NOMO-1 treated with dmso at 0.1 percent for 144 hours (cell line): ENCODE results near the gene SSH2.

ENCODE experiments used
- DNase-seq: peaks from one replicate; lab custom pipeline; 2025; ENCODE audit not compliant: unreplicated experiment; lab: John Stamatoyannopoulos, UW

The SSH2 gene

DNA sequence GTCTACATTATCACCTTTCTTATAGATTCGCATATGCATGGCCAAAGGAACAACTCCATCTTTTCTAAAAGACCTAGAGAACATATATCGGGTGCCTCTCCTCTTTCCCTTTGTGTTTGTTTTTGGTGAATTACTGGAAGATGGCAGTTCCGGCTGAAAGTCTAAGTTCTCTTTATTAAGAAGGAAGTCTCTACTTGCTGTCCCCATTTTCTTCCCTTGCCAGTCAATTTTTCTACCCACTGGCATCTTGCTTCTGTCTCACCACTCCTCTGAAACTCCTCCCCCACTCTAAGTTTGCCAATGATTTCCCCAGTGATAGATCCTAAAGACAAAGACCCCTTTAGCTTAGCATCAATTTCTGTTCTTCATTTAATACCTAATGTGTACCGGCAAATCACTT lies 213.5 kb downstream of the SSH2 start:
- DNase-seq = no peak

DNA sequence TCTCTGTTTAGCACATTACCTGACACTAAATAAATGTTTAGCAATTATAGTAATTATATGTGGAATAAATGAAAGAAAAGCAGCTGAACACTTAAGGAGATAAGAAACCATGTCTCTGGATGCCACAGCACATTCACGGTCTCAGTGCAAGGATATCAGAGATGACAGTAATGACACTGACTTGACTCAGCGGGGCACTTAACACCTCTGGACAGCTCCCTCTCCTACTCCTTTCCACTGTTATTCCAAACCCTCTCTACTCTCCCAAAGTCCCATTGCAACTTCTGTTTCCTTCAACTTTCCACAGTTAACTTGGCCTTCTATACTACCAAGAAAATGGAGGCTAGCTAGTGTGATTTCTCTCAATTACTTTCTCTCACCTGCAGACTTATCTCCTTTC lies 214.3 kb downstream of the SSH2 start:
- no peak for DNase-seq

DNA sequence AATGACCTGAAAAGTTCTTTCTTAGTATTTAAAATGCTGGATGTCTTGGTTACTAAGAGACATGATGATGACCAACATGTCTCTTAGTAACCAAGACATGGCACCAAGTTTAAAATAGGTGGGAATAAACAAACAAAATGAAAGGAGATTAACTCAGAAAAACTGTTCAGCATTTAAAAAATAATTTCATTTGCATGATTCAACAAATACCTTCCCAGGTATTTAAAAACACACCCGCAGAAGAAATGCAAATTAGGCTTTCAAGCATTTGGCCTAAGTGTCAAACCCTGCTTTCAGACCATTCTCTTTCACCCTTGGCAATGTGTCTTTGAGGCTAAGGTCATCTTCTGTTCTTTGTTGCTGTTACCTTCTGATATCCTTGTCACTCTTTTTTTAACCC lies 215.9 kb downstream of the SSH2 start:
- no peak for DNase-seq

DNA sequence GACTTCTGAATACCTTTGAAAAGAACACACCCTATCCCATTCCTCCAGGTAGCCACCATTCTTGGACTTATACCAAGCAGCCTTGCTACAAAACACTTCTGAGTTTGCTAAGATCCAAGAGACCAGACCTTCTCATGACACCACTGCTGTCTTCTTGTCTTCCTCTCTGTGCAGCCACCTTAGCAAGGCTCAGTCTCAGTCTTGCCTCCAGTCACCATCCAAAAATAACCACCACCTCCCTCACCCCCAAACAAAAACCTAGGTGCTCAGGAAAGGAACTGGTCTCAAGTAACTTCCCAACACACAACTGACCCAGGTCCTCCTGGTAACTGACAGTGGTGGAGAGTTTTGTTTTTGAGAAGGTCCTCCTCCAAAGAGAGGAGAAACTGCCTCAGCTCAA lies 216.4 kb downstream of the SSH2 start:
- no peak for DNase-seq

DNA sequence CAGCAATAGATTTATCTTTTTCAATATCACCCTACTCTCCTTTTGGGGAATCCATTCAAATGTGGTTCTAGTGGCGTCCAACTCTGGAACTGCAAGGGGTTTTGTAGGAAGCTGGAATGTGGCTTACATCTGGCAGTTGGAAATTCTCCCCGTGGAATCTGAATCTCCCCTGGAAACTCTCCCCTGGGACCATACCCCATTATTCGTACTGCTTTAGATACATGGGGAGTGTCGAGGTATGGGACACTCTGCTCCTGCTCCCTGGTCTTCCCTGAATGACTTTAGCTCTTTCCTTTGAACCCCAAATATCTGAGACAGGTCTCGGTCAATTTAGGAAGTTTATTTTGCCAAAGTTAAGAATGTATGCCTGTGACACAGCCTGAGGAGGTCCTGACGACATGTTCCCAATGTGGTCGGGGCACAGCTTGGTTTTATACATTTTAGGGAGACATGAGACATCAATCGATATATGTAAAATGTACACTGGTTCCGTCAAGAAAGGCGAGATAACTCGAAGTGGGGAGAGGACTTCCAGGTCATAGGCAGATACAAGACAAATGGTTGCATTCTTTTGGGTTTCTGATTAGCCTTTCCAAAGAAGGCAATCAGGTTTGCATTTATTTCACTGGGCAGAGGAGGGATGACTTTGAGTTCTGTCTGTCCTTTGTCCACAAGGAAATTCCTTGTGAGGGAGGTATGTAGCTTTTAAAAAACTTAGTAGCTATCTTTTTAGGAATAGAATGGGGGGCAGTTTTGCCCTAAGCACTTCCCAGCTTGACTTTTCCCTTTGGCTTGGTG lies 218.2 kb downstream of the SSH2 start:
- DNase-seq = no peak

DNA sequence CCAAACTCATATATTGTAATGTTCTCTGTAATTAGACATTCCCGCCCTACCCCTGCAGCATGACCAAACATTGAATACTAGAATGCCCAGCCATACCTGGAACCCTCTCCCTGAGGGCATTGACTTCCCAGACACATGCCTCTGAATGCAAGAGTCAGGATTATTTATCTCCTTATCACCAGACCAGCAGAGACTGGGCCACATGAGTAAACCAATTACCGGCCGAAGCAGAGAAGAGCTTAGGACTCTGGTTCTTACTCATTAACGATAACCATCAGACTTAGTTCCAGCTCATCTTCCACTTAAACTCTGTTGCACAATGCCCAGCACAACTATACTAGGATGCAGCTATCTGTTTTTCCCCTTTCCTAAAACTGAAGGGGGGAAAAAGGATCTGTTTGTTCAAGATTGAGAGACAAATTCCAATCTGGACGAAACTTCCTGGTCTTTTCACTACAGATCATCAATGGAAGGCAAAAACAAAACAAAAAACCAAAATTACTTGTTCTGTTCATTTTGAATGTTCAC lies 219.1 kb downstream of the SSH2 start:
- no peak for DNase-seq

DNA sequence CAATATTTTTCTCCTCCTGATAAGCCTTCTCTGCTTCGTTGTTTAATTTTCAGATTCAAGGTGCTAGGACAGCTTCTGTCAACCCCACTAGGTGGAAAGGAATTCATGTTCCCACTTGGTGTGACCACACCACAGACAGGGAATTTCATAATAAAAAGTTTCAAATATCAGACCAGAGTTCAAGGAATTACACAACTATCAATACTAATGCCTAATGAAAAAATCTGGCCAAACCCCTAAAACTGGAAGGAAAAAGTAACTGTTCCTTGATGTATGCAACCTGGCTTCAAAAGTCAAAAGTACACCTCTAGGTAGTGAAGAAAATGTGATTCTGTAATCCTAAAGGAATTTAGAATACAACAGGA lies 219.5 kb downstream of the SSH2 start:
- DNase-seq = no peak

DNA sequence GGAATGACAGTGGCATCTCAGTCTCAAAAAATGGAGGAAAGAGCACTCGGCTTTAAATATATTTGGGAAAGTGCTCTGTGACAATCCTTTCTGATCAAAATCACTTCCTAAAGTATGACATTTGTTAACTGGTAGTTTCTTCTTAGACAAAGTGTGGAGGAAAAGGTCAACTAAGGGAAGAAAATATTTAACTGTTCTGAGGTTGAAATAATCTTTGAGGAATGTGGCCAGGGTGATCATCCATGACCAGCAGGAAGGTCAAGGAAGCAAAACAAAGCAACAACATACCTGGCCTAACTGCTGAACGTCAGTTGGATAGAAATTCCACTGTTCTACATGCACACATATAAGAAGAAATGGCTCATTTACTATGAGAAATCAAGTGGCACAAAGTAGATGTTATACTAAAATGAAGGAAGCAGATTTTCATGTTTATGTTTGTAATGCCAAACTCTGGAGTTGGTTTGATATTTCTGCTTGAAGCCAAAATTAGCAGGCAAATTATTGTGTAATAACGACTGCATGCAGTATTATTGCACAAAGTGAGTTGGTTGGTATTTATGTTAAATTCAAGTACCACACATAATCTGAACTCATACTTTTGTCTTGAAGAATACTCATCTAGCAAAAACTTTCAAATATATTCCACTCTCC lies 220.0 kb downstream of the SSH2 start:
- DNase-seq = no peak

DNA sequence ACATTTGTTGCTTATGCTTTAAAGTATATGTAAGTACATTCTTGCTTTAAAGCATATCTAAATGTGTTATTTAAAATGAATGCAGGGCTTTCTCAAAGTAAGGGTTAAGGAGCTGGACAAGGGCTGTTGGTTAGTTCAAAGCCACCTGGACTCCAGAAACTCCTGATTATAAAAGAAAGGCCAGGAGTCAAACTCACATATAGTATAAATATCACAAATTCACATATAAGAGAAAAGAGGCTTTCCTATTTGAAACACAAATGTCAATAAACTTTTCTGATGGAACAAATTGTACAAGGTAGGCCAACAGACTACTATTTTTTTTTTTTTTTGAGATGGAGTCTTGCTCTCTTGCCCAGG lies 222.8 kb downstream of the SSH2 start:
- no peak for DNase-seq

DNA sequence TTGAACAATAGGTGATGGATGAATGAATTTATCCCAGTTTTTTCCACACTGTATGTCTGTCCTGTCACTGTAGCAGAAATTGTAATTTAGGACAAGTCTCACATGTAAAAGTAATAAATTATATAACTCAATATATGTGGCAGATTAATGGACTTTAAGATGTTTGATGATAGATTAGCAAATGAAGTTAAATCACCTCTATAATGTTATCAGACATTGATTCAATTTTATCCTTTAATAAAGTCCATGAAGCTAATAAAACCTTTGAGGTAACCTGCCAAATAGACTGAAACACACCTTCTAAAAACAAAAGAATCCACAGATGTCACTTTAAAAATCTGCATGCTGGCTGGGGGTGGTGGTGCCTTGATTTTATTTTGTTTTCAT lies 224.0 kb downstream of the SSH2 start:
- no peak for DNase-seq

DNA sequence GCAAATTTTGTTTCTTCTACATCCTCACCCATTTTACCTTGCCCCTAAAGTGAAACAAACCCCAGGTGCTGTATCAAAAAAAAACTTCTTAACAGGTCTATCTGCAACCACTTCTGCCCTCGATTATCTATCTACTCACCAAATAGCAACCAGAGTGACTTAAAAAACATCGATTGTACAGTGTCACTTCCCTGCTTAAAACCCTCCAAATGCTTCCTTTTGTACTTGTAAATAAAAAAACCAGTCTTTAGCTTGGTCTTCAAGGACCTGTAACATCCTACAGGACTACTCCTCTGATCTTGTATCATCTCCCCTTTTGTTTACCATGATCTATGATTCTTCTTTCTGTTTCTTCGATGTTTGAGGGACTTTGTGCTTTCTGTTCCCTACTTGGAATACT lies 224.6 kb downstream of the SSH2 start:
- no peak for DNase-seq

DNA sequence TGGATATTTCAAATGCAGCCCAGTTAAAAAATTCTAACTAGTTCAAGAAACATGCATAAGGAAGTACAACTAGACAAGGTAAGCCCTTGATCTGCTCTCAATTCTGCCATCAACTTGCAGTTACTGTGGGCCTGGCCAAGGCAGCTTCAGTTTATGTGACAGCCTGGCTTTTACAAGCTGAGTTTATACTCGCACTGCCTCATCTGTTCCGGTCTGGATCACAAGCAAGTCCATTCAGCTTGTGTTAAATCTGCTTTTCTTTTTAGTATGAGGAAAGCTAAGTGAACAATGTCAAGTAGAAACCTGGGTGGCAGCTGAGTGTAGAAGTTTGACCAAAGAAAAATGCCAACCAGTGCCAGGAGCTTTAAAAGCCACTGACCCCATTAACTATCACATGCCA lies 230.7 kb downstream of the SSH2 start:
- DNase-seq = no peak

DNA sequence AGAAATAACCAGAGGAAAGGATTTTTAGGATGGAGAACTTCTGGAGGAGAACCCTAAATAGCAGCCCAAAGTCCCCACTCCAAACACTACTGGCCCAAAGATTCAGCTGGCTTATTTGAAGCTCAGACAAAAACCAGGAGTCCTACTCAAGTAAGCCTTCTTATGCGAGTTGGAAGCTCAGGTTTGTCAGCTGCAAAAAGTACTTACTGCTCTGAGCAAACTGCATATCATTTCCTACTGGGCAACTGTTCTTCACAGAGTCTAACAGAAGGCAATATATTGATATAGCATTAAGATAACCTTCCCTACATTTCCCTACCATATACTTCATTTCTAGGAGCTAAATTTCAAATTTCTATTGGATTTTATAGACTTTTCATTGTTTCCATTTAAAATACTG lies 231.2 kb downstream of the SSH2 start:
- no peak for DNase-seq

DNA sequence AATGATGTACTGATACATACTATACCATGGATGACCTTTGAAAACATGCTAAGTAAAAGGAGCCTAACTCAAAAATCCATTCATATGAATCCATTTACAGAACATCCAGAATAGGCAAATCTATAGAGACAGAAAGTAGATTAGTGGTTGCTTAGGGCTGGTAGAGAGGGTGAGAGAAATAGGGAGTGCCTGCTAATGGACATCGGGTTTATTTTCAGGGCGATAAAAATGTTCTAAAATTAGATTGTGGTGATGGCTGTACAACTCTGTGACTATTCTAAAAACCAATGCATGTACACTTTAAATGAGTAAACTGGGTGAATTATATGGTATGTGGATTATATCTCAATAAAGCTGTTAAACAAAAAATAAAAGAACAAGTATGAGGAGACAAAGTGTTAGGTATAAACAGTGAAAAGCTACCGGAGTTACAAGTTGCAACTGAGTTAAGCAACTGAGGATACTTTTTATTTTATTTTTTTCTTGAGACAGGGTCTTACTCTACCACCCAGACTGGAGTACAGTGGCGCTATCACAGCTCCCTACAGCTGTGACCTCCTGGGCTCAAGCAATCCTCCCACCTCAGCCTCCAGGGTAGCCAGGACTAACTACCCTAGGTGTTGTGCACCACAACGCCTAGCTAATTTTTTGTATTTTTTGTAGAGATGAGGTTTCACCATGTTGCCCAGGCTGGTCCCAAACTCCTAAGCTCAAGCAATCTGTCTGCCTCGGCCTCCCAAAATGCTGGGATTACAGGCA lies 231.8 kb downstream of the SSH2 start:
- no peak for DNase-seq

DNA sequence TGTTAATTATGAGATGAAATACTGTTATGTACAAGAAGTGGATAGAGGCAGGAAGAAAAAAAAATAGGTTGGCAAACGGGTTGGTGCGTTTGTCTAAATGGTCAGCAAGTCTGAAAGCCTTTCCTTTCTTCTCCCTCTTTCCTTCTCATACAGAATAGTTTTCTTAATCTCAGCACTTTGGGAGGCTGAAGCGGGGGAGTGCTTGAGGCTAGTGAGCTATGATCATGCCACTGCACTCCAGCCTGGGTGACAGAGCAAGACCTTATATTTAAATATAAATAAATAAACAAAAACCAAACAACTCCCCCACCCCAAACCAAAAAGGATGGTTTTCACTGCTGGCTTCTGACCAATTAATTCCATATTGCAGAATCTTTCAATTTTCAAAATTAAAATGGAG lies 232.7 kb downstream of the SSH2 start:
- DNase-seq = no peak

DNA sequence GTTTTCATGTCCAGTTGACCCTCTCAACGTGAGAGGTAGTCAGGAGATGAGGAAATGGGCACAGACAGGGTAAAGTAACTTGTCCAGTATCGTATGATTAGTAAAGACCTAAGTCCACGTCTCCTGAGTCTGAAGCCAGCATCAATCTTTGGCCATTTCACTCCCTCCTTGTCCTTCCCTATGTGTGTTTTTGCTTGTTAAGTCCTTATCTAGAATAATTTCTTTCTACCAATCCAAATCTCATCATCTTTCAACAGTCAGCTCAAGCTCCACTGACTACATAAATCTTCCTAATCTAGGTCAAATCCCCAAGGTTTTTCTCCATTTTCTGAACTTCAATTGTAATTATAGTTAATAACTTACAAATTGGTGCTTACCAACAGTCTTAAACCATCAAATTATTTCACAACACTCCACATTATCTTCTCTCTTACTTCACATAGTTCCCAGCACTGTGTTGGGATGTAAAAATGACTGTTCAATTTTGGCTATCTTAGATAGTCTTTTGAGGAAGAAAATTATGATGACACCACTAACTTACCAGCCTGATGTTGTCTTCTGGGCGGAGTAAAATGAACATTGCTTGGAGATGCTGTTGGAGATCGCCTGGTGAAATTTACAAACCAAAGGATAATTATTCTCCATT lies 235.0 kb downstream of the SSH2 start:
- DNase-seq = no peak

DNA sequence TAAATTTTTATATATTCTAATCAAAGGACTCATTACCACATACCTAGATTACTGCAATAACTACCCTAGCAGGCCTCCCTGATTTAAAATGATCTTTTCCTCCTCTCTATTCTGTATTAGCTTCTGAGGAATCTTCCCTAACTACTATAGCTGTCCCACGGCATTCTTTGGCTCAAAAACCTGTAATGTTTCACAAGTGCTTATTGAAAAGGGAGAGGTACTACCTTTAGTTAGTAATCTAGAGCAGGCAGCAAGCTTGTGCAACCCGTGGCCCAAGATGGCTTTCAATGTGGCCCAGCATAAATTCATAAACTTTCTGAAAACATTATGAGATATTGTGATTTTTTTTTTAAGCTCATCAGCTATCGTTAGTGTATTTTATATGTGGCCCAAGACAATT lies 236.3 kb downstream of the SSH2 start:
- DNase-seq = no peak

DNA sequence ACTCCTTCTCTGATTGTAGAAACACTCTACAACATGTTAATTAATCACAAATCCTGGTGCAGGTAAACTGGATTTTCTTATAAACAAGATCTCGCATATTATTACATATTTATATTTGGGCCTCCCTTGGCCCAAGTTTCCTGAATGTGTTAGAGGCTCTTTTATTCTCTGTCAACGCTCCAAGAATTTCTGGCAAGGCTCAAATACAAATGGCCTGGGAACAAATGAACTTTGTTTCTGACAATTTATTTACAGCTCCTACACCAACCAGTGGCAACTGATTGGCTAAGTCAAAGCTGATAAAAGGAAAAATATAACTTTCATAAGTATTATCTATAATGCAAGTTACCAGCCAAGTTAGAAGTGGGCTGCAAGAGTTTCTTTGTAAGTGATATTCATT lies 242.4 kb downstream of the SSH2 start:
- no peak for DNase-seq

DNA sequence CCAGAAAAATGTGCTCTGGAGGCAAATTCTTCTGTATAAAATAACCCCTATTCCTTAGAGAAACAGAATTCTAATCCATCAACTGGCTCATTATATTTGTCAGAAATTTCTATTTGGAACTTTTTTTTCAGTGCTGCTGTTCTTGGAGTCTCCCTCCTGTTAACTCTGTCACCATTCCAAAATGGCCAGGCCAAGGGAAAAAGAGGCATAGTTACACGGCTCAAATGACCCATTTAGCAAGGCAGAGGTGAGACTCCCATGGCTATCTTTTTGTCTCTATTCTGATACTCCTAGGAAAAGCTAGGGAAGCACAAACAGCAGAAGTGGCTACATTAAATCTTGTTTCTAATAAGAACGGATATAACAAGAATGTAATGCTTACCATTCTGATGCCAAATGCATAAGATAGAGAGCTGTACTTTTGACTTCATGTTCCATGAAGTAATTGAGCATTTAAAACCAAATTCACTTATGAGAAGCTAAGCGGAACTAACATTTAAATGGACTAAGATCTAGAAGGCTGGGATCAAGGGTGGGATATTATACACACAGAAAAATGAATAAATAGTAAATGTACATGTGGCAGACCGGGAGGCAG lies 242.9 kb downstream of the SSH2 start:
- no peak for DNase-seq

DNA sequence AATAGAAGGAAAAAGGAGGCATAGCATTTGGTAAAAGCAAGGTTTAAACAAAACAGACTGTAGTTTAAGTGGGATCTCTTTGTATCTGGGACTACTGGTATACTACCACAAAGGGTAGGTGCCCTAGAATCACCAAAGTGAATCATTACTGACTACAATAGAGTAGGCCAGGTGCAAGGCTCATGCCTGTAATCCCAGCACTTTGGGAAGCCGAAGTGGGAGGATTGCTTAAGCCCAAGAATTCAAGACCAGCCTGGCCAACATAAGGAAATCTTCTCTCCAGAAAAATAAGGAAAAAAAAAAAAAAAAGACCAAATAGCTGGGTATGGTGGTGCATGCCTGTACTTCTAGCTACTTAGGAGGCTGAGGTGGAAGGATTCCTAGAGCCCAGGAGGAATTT lies 246.5 kb downstream of the SSH2 start:
- no peak for DNase-seq

DNA sequence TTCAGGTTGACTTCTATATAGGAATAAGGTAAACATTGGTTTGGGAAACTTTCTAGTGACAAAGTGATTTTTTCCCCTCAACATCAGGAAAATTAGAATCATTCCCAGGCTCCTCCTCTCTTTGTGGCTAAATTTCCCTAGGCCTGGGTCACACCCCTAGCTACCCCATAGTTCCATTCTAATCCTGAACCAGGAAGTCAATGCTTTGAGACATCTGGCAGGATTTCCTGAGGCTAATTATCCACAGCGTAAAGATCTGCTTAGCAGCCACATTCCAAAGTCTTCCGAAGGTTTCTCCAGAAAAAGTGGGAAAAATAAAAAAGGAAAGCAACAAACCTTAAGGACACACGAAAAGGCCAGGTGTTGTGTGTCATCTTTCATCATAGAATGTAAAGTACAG lies 247.0 kb downstream of the SSH2 start:
- DNase-seq = no peak
